T-helper 1 cell treated with Interleukin-12 subunit alpha and Interleukin-12 subunit beta and Interleukin-4 antibody, amounts not matched to agents 30 ng/mL and 1 ng/mL, for 36 hours (primary cell): ENCODE data around the gene GPRIN1. TPM values are rescaled to one million over a fixed set of nuclear protein-coding genes. Genes with fewer than 3 reads are reported as not detected.

Experiments used
- intact Hi-C: fragments of 100-400 bp; cut with micrococcal nuclease; formaldehyde crosslinking; loops from one replicate; pipeline ENCODE4 v1.15.1; 2024
- total RNA-seq: library from RNA; stranded (reverse); gene quantifications from 2 replicates; pipeline ENCODE4 v1.2.3, GENCODE V29; 2022

Gene GPRIN1
- total RNA-seq, 1 donor from 2014 or later, result 2.6 TPM

DNA sequence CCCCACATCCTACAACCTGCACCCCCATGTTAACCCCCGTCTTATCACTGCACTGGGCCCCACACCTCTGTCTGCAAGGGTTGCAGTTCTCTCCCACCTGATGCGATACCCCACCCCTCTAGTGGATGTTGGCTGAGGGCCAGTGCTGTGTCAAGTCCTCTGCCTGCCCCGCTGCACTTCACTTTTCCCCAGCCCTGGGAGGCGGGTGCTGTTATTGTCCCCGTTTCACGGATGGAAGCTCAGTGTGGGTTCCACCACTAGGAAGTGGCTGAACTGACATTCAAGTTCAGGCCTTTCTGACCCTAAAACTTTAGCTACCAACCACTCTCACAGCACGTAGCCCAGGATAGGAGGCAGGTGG, 16.9 kb upstream of the GPRIN1 start:
- intact Hi-C loops, result no loop called here

DNA sequence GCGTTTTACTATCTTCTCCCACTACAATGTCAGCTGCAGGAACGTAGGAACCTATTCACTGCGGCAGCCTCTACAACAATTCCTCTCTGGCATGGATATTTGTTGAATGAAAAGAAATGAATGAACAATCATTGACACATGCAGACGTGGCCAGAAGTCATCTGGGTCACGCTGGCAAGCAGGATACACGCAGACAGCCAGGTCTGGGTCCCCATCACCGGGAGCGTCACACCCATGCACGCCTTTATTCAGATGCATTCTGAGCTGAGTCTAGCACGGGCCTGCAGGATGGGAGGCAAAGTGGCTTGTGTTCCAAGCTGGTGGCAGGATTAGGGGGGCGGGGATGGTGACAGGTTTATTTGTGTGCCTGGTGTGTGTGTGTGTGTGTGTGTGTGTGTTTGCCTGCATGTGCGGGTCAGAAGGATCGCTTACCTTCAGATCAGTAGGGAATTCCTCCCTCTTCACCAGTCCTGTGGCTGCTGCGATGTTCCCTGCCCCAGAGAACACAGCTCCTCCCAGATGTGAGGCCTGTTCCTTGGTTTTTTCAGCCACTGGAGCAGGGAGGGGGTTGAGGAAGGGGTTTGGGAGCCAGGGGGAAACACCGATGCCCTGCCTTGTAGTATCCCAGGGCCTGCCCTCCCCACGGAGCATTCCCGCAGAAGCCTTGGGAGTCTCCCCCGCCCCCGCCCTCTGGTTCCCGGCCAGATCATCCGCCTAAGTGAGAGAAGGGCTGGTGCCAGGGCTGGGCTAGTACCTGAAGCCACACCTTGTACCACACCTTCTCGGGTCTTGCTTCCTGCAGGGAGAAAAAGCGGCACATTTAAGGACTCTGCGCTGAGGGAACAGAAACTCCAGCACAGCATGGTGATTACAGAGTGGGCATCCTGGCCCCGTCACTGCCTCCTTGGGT, 16.3 kb upstream of the GPRIN1 start:
- intact Hi-C loops, result no loop called here

DNA sequence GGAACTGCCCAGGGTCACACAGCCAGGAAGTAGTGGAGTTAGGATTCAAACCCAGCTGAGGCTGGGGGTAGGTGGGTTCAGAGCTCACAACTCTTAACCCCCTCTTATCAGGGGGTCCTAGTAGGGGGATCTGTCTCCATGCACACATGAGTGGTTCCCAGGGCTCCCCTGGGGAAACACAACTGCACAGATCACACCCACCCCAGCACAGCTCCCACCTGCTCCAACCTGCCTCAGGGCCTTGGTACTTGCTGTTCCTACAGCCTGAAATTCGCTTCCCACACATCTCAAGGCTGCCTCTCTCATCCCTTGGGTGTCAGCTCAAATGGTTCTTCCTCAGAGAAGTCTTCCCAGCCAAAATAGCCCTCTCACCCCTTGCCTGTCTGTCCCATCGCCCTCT, 15.6 kb upstream of the GPRIN1 start:
- intact Hi-C loops, result no loop called here

DNA sequence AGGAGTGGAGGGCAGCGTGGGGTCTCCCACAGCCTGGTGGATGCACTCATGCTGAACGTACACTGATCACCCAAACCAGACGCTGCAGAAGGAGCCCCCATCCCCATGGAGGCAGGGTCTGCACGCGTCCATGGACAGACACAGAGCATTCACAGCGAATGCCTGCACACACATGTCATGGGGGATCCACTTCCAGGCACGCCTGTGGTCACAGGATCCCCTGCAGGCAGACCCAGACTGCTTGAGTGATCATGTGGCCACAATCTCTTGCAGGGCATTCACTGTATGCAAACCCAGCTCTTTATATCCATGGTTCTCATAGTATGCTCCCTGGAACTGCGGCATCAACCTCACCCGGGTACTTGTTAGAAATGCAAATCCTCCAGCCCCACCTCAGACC, 15.0 kb upstream of the GPRIN1 start:
- intact Hi-C loops, result no loop called here

DNA sequence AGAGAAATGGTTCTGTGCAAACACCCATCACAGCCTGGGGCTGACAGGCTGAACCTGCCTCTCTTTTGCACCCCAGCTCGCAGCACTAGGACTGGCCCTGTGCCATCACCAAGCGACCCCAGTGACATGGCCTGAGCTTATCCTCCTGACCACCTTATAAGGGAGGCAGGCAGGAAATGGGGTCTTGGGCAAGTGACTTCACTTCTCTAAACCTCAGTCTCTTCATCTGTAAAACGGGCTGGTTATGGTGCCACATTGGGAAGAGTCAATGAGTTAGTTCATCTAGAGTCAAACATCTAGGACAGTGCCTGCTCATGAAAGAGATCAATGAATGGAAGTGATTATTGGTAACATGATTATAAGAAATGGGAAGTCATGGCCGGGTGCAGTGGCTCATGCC, 14.2 kb upstream of the GPRIN1 start:
- intact Hi-C loops, result no loop called here

DNA sequence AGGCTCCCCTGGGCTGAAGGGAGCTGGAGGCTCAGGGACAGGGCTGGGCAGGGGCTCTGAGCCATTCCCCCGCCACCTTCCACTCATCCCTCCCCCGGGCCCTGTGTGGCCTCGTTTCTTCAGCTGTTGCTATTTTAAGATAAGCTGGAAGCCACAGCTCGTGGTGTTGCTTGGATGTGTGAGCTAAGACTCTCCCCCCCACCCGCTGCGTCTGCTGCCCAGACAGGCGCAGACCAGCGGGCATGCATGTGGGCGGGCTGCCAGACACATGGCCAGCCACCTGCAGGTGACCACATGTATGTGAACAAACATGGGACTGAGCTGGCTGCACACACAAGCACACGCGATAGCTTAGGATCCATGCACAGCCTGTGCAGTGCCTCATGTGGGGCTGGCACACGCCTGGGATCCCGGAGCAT, 11.7 kb upstream of the GPRIN1 start:
- intact Hi-C loops, result no loop called here

DNA sequence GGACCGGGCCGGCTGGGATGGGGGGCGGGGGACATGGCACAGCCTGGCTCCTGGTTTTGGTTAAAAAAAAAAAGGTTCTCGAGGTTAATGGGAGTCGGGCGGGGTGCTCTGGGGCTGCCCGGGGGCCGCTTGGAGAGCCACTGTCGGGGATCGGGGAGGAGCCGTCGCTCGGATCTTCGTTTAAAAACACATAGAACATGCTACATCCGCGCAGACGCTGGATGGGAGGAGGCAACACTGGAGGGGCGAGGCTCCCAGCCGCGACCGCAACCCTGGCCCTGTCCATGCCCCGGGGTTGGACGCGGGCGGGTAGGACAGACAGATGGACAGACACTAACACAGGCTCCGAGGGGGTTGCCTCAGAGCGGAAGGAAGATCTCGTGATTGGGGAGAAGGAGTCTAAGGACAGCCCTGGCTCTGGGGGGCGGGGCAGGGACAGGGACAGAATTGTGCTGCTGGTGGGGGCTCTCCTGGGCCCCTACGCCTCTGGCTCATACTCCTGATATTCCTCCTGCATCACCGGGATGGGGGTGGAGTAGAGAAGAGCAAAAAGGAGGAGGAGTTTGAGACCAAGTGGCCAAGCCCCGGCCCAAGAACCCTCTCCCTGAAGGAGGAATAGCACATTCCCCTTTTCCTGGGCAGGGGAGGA, 10.5 kb upstream of the GPRIN1 start:
- intact Hi-C loops, result no loop called here

DNA sequence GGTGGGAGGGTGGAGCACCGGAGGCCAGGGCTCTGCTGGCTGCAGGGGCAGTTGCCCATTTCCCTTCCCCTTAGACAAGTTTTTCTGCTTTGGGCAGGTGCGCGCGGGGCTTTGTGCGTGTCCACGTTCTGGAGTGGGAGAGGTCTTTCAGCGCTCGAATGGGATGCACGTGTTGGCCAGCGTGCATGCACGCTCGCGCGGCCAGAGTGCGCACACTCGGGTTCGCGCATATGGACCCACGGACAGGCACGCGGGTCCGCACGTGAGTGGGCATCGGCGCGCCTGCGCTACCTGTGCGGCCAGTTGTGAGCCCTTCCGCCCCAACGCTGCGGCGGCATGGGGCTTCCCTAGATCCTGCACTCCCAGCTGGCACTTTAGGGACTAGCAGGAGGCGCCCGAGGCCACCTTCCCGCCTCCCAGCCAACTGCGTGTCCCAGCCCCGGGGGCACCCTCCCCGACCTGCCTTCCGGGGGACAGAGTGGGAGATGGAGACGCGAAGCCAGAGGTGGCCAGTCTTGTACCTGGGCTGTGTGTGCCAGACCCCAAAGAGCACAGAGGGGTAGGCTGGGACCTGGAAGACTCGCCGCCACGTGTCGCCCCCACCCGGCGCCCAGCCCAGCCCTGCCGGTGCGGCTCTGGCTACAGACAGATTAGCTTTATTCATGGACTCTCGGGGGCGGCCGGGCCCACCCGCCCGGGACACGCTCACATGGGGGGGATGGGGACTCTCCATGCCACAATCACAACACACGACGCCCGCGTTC, 9.8 kb upstream of the GPRIN1 start:
- intact Hi-C loops, result loop anchor here (1.0 kb wide), 4 partner anchors 8 to 45 kb away; partner anchors contain the start of genes EIF4E1B, SNCB and TSPAN17

DNA sequence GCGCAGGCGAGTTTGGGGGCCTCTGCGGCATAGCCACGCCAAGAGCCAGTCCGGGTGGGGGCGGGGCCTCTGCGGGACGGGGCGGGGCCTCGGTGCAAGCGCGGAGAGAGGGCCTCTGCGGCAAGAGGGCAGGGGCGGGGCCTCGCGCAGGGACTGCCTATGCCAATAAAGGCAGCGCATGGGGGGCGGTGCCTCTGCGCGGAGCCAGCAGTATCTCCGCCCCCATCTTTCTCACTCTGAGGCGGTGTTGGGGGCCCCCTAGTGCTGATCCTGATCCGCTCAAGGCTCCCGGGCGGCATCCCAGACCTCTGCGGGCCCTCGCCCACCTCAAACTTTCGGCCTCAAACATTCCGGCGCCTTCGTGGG, 9.2 kb upstream of the GPRIN1 start:
- intact Hi-C loops, result loop anchor here (1.0 kb wide), 4 partner anchors 8 to 45 kb away; partner anchors contain the start of genes EIF4E1B, SNCB and TSPAN17

DNA sequence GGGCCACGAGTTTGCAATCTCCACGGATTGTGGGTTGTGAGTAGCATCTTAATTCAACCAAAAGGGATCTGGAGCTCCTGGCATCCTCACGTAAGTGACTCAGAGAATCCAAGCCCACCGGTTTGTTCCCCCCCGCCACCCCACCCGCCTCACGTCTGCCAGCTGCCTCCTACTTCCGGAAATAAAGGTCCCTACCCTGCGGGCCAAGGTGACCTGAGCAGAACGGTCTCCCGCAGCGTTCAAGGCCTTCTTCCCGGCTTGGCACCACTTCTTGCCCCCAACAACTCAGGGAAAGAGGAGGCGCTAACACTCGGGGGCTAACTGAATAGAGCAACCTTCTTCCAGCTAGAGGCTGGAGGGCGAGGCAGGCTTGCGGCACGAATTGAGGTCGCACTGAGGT, 8.8 kb upstream of the GPRIN1 start:
- intact Hi-C loops, result loop anchor here (1.0 kb wide), 4 partner anchors 7 to 44 kb away; partner anchors contain the start of genes EIF4E1B, SNCB and TSPAN17

DNA sequence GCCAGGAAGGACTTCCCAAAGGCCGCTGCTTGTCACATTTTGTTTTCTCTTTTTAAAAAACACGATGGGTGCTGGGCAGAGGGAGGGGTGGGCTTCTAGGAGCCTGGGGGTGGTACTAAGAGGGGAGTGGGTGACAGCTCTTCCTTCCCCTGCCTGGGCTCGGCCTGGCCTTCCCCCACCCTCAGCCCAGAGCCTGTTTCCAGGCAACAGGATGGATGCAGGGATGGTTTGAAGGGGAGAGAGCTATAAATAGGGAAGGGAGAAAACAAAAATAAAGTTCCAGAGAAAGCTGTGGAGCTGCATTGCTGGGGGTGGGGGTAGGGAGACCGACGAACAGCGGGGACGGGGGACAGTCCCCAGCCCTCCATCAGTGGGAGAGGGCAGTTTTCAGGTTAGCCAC, 6.6 kb upstream of the GPRIN1 start:
- intact Hi-C loops, result no loop called here

DNA sequence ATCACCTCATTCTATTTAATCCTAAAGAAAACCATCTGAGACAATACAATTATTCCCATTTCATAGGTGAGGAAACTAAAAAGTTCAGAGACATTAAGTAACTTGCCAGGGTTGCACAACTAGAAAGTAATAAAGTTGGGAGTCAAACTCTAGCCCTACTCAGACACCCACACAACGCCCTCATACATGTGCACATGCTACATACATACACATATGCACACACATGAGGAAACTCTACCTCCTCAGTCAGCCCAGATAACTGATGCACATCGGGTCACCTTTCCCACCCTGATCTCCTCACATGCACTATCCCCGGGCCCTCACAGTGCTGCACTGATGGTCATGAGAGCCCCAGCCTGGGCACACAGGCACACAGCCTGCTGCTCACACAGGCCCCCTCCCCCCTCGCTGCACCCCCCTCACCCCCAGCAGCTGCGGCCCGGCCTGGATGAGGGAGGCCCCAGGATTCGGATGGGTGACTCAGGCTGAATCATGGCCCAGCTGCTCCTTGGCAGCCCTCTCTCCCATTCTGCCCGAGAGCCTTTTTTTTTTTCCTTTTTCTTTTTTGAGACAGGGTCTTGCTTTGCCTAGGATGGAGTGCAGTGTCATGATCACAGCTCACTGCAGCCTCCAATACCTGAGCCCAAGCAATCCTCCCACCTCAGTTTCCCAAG, 5.0 kb upstream of the GPRIN1 start:
- intact Hi-C loops, result no loop called here

DNA sequence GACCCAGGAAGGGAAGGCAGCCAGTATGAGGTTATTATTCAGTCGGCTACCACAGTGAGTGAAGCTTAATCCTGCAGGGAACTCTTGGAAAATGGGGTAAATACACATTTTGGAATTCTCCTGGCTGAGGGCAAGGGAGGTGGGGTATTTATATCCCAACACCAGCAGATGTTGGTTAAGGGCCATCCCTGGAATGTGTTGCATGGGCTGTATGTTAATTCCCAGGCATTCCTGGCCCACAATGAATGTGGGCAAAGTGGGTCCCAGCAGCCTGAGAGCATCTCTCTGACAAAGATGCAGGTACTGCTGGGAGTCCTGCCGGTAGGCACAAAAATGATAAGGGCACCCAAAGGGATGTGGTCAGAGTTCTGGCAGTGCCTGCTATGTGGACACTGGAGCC, 2.9 kb upstream of the GPRIN1 start:
- intact Hi-C loops, result no loop called here

DNA sequence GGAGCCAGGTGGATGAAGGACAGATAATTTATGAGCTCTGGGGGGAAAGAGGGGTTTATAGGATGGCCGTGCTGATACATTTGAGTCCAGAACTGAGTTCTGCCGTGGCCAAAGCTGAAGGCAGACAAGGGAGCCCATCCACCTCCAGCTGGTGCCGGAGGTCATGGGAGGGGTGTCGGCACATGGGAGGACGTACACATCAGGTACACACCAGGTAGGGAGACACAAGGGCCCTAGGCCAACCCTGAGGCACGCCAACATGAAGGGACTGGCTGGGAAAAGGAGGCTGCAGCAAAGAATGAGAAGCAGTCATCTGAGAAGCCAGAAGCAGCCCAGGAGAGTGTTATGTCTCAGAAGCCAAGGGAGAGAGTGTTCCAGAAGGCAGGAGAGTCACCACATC, 2.1 kb upstream of the GPRIN1 start:
- intact Hi-C loops, result no loop called here

DNA sequence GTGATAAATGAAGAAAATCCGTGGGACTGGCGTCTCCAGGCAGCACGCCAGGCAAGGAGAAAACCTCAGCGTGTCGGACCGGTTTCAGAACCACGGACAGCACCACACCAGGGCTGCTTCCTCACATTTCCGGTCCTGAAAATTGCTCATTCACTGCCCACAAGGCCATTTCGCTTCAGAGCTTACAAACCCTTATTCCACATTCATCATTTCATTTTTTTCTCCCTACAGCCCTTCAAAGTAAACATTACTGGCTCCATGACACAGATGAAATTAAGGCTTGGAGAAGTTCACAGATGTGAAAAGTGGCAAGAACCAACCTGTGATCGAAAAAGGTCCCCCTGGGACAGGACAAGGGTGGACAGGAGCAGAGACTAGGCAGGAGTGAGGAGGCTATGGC, 1.5 kb upstream of the GPRIN1 start:
- intact Hi-C loops, result loop anchor here (1.0 to 2.0 kb wide), 4 partner anchors 8 to 981 kb away; partner anchors contain the start of gene TMED9

DNA sequence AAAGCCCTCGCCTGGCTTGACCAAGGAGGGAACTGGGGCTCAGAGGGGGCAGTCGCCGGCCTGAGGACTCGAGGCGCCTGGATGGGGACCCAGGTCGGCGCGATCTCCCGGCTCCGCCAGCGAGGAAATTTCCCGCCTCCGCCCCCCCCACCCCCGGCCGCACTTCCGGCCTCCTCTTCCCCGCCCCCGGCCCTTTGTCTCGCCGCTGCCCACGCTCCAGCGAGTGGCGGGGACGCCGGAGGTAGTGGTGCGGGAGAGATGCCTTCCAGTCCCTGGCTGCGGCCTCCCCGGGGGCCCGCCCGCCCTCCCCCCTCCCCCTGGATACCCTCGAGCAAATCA, 448 bp upstream of the GPRIN1 start:
- intact Hi-C loops, result loop anchor here (1.0 to 2.0 kb wide), 4 partner anchors 14 to 982 kb away; partner anchors contain the start of genes TMED9 and TSPAN17

DNA sequence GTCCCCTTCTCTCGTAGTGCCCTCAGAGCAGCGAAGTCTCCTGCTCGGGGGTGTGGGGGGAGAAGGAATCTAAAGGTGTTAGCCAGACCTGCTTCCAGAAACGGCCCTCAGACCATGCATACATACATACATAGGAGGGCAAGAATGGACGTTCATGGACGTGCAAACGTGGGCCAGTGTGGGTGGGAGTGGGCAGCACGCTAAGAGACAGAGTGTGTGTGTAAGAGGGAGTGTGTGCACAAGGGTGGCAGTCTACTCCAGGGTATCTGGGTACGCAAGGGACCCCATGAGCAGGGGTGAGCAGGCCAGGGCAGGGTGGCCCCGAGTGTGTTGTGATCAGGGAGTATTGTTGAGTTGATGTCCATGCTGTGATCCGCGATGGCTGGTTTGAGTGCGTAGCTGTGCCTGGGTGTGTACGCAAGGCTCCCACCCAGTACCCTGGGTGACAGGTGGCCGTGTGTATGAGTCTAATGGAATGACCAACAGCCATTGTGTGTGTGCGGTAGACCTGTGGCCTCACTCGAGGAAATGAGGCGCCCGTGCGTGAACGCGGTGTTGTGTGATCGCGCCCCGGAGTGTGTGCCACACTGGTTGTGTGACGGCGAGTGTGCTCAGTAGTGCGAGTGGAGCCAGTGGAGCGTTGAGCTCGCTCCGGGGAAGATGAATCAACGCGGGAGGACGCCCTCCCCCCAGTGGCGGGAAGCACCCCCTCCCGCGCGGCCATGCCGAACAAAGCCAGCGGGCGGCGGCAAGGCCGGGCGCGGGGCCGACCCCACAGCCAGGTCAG, 826 bp downstream of the GPRIN1 start:
- intact Hi-C loops, result loop anchor here (1.0 kb wide), 2 partner anchors 161 to 221 kb away; partner anchors contain the start of genes FAF2, HIGD2A and NOP16

DNA sequence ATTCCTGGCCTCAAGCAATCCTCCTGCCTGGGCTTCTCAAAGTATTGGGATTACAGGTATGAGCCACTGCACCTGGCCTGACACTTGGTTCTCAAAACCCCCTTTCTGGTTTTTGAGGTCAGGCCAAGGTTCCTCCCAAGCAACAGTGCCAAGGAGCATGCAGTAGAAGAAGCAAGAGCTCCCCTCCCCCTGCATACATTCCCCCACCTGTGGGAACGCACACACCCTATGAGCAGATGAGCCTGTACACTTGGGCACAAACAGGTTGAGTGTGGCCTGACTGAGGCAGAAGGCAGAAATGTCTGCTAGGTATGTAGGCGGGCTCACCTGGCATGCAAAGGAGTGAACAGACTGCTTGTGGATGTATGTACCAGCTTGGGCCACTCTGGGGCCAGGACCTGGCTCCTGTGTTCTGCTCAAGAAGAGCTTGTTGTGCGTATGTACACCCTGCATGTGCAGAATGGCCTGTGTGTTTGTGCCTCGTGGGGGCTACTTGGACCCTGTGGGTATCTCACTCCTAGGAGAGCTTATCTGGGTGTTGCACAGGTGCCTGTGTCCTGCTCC, 1.7 kb downstream of the GPRIN1 start:
- intact Hi-C loops, result no loop called here

DNA sequence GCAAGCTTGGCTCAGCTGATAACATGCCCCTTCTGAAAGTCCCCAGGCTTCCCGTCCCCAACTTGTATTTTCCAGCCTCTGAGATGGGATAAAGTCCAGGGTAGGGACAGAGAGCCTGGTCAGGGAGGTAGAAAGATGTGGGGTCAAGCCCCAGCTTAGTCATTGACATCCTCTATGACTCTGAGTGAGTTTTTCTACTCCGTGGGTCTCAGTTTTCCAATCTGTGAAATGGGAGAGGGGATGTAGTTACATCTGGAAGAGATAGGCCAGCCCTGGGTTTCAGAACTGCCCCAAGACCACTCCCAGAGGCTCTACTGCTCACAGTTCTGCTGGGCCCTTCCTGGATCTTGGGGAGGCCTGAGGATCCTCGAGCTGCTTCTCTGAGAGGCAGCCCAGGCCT, 3.1 kb downstream of the GPRIN1 start:
- intact Hi-C loops, result no loop called here

DNA sequence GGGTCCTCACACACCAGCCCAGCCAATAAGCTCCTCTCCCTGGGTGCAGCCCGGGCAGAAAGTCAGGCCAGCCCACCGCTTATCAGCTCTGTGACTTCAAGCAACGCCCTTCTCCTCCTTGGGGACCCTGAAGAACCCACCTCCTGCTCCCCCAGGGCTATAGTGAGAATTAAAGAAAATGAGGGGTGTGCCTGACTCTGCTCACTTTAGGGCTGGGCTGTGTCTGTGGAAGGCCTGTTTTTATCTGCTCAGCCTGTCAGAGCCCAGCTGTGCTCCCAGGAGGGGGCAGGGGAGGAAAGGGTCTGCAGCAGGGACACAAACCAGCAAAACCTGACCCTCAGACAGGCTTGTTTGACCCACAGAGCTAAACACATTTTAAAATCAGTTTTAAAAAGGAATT, 3.9 kb downstream of the GPRIN1 start:
- intact Hi-C loops, result no loop called here
